ENCODE data around the gene EML4.

EML4 gene

DNA sequence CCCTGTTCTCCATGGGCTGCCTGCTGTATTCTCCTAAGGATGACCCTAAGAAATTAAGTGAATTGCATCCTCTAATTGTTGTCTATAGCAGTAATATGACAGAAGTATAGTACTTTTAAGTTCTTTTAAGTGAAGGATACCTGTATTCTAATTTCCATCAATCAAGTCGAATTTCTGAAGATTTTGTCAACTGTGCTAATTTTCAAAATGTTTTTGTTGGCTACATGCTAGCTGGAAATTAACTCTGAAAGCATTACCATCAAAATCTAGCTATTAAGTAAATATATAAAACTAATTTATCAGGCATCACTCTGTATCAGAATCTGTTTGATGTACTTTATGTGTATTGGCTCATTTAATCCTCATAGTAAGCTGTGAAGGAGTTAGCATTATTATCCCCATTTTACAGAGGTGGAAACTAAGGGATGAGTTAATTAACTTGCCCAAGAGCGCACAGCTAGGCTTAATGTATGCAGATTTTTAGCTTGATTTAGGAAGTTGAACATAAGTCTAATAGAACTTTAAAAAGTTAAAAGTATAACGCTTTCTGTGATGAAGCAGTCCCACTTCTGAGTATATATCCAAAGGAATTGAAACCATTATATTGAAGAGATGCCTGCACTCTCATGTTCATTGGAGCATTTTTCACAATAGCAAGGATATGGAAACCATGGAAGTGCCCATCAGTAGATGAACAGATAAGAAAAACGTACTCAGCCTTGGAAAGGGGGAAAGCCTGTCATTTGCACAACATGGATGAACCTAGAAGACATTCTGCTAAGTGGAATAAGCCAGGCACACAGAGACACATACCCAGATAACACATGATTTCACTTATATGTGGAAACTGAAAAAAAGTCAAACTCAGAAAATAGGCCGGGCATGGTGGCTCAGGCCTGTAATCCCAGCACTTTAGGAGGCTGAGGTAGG, 32.0 kb downstream of the EML4 start:
- H3K4me2 ChIP-seq = no peak overlapping the region
- no peak overlapping the region for H3K9ac ChIP-seq
- H3K27ac ChIP-seq = no peak overlapping the region
- no peak overlapping the region for H3K4me3 ChIP-seq
- H4K20me1 ChIP-seq = peaks cover 0 to 80% (median 25%) of the 10 kb centered on the region in 11 experiments; a peak in 13 of 22 replicates
- H3K4me1 ChIP-seq = peaks cover 10 to 42% (median 11%) of the 10 kb centered on the region in 10 experiments
- TF ChIP-seq Cebpa-rat (IDR thresholded peaks at IDR 0.05) = no peak
- no peaks in the 10 kb centered on the region for H3K27me3 ChIP-seq
- H3K9me3 ChIP-seq (replicated peaks in 1 of 11) = peaks cover 0 to 11% (median 0%) of the 10 kb centered on the region in 11 experiments; a peak in 3 of 22 replicates
- H3K36me3 ChIP-seq = peaks cover 0 to 5% (median 0%) of the 10 kb centered on the region in 11 experiments; a peak in 3 of 22 replicates

DNA sequence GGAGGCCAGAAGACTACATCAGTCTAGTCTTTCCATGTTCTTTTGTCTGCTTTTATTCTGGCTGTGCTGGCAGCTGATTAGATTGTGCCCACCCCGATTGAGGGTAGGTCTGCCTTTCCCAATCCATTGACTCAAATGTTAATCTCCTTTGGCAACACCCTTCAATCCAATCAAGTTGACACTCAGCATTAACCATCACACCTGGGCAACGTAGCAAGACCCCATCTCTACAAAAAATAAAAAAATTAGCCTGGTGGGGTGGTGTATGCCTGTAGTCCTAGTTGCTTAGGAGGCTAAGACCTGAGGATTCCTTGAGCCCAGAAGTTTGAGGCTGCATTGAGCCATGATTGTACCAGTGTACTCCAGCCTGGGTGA, 33.5 kb downstream of the EML4 start:
- Histone ChIP-seq H3K36me3 (peaks cover 0 to 5% (median 0%) of the 10 kb centered on the region in 11 experiments; a peak in 2 of 22 replicates), H3K9me3 (replicated peaks in 1 of 11) (peaks cover 0 to 8% (median 0%) of the 10 kb centered on the region in 11 experiments; a peak in 3 of 22 replicates), H3K4me1 (peaks cover 0 to 30% (median 0%) of the 10 kb centered on the region in 10 experiments; a peak in 5 of 20 replicates), H3K4me3 (no peak overlapping the region), H3K27ac (no peak overlapping the region), H3K4me2 (no peak overlapping the region), H3K9ac (no peak overlapping the region), H4K20me1 (peaks cover 0 to 89% (median 34%) of the 10 kb centered on the region in 11 experiments; a peak in 16 of 22 replicates), H3K27me3 (no peaks in the 10 kb centered on the region)
- no peak for TF ChIP-seq Cebpa-rat (IDR thresholded peaks at IDR 0.05)

DNA sequence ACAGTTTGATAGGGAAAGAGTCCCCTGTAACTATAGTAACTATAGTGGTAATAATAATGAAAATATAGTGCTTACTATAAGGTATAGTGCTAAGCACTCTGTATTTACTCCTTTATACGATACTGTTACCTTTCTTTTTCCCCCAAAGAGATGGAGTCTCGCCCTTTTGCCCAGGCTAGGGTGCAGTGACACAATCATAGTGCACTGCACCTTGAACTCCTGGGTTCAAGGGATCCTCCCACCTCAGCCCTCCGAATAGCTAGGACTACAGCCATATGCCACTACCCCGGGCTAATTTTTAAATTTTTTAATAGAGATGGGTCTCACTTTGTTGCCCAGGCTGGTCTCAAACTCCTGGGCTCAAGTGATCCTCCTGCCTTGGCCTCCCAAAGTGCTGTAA, 34.6 kb downstream of the EML4 start:
- Histone ChIP-seq H3K9ac (no peak overlapping the region), H3K36me3 (peaks cover 0 to under 1% (median 0%) of the 10 kb centered on the region in 11 experiments; a peak in 1 of 22 replicates), H3K27ac (no peak overlapping the region), H3K9me3 (replicated peaks in 1 of 11) (0 out of 22 replicates have a peak, but pooled peaks cover 0 to 3% (median 0%) of the 10 kb centered on the region in 11 experiments), H3K27me3 (no peaks in the 10 kb centered on the region), H3K4me1 (peaks cover 0 to 38% (median 0%) of the 10 kb centered on the region in 10 experiments; a peak in 6 of 20 replicates), H3K4me2 (no peak overlapping the region), H3K4me3 (no peak overlapping the region), H4K20me1 (peaks cover 0 to 91% (median 36%) of the 10 kb centered on the region in 11 experiments; a peak in 16 of 22 replicates)
- no peak for TF ChIP-seq Cebpa-rat (IDR thresholded peaks at IDR 0.05)

DNA sequence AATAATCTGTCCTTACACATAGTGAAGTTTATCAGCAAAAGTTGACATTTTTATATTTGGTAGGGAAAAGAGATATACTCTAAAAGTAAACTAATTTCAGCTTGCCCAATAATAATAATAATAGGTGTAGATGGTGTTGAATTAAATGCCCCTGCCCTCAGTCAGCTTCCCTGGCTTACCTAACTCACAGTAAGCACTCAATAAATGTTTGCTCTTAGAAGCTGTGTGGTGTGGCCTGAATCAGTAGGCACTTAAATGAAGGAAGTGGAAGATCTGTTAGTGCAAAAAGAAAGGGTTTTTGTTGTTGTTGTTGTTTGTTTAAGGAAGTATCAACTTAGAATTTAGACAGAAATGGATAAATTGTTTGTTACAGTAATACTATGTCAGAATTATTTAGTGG, 36.2 kb downstream of the EML4 start:
- Histone ChIP-seq H3K4me3 (no peak overlapping the region), H3K36me3 (peaks cover 0 to 4% (median 0%) of the 10 kb centered on the region in 11 experiments; a peak in 1 of 22 replicates)

DNA sequence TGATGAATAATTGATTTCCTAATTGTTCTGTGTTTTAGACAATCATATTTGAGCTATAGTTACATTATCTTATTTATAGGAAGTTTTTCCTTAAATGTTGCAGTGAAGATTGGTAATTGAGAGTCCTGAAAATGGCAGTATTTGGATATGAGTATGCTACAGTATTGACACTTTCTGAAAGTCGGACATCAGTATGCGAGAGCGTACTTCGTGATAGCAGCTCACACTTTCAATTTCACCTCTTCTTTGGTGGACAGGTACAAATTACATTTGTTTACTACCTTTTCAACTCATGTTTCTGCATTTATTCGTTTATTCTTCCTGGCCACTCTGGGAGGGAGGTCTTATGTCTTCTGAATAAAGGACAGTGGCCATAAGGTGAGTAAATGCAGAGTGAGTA, 38.7 kb downstream of the EML4 start:
- H3K9me3 ChIP-seq (replicated peaks in 1 of 11) = no peaks in the 10 kb centered on the region
- peaks cover 0 to 10% (median 0%) of the 10 kb centered on the region in 11 experiments; a peak in 1 of 22 replicates for H3K36me3 ChIP-seq
- H3K27me3 ChIP-seq = no peaks in the 10 kb centered on the region

More for the DNA sequence above, 36.2 kb downstream of the EML4 start:
- Histone ChIP-seq H3K9me3 (replicated peaks in 1 of 11) (no peaks in the 10 kb centered on the region), H3K4me1 (peaks cover 0 to 44% (median 0%) of the 10 kb centered on the region in 10 experiments; a peak in 6 of 20 replicates), H4K20me1 (peaks cover 0 to 89% (median 33%) of the 10 kb centered on the region in 11 experiments; a peak in 16 of 22 replicates), H3K27me3 (no peaks in the 10 kb centered on the region), H3K27ac (no peak overlapping the region), H3K4me2 (peak overlapping the region in 2 of 11 experiments; percentile 50 to 58; a peak in 3 of 22 replicates), H3K9ac (no peak overlapping the region)
- no peak for TF ChIP-seq Cebpa-rat (IDR thresholded peaks at IDR 0.05)

DNA sequence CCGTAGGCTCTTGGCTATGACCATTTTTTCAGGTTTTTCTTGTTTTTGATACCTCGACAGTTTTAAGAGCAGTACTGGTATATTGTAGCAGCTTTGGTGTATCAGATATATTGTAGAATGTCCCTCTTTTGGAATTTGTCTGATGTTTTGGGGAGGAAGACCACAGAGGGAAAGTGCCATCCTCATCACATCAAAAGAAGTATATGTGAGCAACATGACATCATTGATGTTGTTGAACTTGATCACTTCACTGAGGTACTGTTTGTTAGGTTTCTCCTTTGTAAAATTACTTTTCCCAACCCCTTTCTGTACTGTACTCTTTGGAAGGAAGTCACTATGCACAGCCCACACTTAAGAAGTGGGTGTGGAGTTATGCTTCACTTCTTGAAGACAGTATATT, 41.0 kb downstream of the EML4 start:
- no peaks in the 10 kb centered on the region for H3K27me3 ChIP-seq
- H3K4me3 ChIP-seq = no peak overlapping the region
- no peak for TF ChIP-seq Cebpa-rat (IDR thresholded peaks at IDR 0.05)
- H3K9me3 ChIP-seq (replicated peaks in 1 of 11) = 0 out of 22 replicates have a peak, but pooled peaks cover 0 to 6% (median 0%) of the 10 kb centered on the region in 11 experiments
- H3K4me1 ChIP-seq = peaks cover 0 to 46% (median 0%) of the 10 kb centered on the region in 10 experiments; a peak in 6 of 20 replicates
- no peak overlapping the region for H3K27ac ChIP-seq
- H3K4me2 ChIP-seq = no peak overlapping the region
- peaks cover 0 to 69% (median 14%) of the 10 kb centered on the region in 11 experiments; a peak in 15 of 22 replicates for H4K20me1 ChIP-seq
- H3K36me3 ChIP-seq = peaks cover 0 to 10% (median 0%) of the 10 kb centered on the region in 11 experiments; a peak in 2 of 22 replicates
- H3K9ac ChIP-seq = no peak overlapping the region

More for the DNA sequence above, 38.7 kb downstream of the EML4 start:
- H4K20me1 ChIP-seq = peaks cover 0 to 81% (median 25%) of the 10 kb centered on the region in 11 experiments; a peak in 16 of 22 replicates
- no peak overlapping the region for H3K27ac ChIP-seq
- peaks cover 0 to 47% (median 0%) of the 10 kb centered on the region in 10 experiments; a peak in 6 of 20 replicates for H3K4me1 ChIP-seq
- no peak overlapping the region for H3K9ac ChIP-seq
- H3K4me3 ChIP-seq = no peak overlapping the region
- H3K4me2 ChIP-seq = no peak overlapping the region
- TF ChIP-seq Cebpa-rat (IDR thresholded peaks at IDR 0.05) = no peak

DNA sequence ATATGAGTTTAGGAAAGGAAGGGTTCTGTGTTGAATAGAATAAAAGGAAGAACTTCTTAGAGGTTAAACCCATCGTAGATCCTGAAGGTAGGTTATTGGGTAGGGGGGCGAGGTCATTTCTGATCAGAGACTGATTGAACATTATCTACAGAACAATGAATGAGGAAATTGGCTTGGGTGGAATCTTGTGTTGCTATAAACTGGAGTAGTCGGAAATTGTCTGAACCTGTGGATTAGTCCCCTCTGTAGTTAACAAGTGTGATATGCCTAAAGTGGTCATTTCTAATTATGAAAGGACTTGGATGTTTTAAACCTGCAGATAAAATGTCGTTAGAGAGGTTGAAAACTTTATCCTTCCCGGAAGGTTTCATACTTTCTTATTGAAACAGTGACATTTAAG, 42.1 kb downstream of the EML4 start:
- Histone ChIP-seq H3K4me3 (no peak overlapping the region), H3K4me2 (no peak overlapping the region), H3K4me1 (peaks cover 0 to 44% (median 0%) of the 10 kb centered on the region in 10 experiments; a peak in 6 of 20 replicates), H4K20me1 (peaks cover 0 to 59% (median 12%) of the 10 kb centered on the region in 11 experiments; a peak in 15 of 22 replicates), H3K27me3 (no peaks in the 10 kb centered on the region), H3K27ac (no peak overlapping the region), H3K9ac (no peak overlapping the region), H3K9me3 (replicated peaks in 1 of 11) (0 out of 22 replicates have a peak, but pooled peaks cover 0 to 6% (median 0%) of the 10 kb centered on the region in 11 experiments), H3K36me3 (peaks cover 0 to 10% (median 0%) of the 10 kb centered on the region in 11 experiments; a peak in 2 of 22 replicates)
- no peak for TF ChIP-seq Cebpa-rat (IDR thresholded peaks at IDR 0.05)

DNA sequence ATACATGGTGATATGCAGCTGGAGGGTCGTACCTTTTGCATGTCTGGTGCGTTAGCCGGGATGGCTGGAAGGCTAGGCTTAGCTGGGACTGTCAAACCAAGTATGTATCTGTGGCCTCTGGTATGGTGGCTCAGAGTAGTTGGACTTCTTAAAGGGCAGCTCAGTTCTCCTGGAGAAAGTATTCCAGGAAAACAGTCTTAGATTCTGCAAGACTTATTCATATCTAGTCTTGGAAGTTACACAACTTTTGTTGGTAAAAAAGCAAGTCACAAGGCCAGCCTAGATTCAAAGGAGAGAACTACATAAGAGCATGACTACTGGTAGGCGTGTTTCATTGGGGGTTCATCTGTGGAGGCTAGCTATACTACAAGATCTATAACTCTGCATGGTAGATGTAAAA, 45.5 kb downstream of the EML4 start:
- Histone ChIP-seq H3K27ac (no peak overlapping the region), H3K4me1 (peaks cover 0 to 40% (median 0%) of the 10 kb centered on the region in 10 experiments; a peak in 7 of 20 replicates), H3K27me3 (no peaks in the 10 kb centered on the region), H3K9me3 (replicated peaks in 1 of 11) (peaks cover 0 to 18% (median 10%) of the 10 kb centered on the region in 11 experiments; a peak in 16 of 22 replicates), H3K4me2 (peak overlapping the region in 2 of 11 experiments; percentile 44 to 52; a peak in 4 of 22 replicates), H3K9ac (no peak overlapping the region), H4K20me1 (peaks cover 0 to 50% (median 6%) of the 10 kb centered on the region in 11 experiments; a peak in 10 of 22 replicates), H3K36me3 (peaks cover 0 to 11% (median 6%) of the 10 kb centered on the region in 11 experiments; a peak in 4 of 22 replicates), H3K4me3 (no peak overlapping the region)
- no peak for TF ChIP-seq Cebpa-rat (IDR thresholded peaks at IDR 0.05)
